ENCODE data around the gene CANT1.

- no peak for TF ChIP-seq HMG20B (CRISPR knock-in tag; conservative IDR thresholded peaks at IDR 0.05)
- no peak for TF ChIP-seq RAD21 (CRISPR knock-in tag; IDR thresholded peaks at IDR 0.05)
- TF ChIP-seq HHEX (CRISPR knock-in tag; IDR thresholded peaks at IDR 0.05), result no peak
- no peak for TF ChIP-seq SMAD3 (CRISPR knock-in tag; IDR thresholded peaks at IDR 0.05)
- TF ChIP-seq, protein P1, sequence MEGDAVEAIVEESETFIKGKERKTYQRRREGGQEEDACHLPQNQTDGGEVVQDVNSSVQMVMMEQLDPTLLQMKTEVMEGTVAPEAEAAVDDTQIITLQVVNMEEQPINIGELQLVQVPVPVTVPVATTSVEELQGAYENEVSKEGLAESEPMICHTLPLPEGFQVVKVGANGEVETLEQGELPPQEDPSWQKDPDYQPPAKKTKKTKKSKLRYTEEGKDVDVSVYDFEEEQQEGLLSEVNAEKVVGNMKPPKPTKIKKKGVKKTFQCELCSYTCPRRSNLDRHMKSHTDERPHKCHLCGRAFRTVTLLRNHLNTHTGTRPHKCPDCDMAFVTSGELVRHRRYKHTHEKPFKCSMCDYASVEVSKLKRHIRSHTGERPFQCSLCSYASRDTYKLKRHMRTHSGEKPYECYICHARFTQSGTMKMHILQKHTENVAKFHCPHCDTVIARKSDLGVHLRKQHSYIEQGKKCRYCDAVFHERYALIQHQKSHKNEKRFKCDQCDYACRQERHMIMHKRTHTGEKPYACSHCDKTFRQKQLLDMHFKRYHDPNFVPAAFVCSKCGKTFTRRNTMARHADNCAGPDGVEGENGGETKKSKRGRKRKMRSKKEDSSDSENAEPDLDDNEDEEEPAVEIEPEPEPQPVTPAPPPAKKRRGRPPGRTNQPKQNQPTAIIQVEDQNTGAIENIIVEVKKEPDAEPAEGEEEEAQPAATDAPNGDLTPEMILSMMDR (CRISPR knock-in tag; IDR thresholded peaks at IDR 0.05), result peak; percentile 67
- TF ChIP-seq TAF1 (CRISPR knock-in tag; IDR thresholded peaks at IDR 0.05), result no peak
- TF ChIP-seq ZNF331 (CRISPR knock-in tag; IDR thresholded peaks at IDR 0.05), result no peak
Observed at GRCh38 chr17:78986048-78986648, 23.4 kb downstream of the CANT1 start.
